Placental pericyte (primary cell): ENCODE results near the gene ADIG. TPM values are rescaled to one million over a fixed set of nuclear protein-coding genes. Genes with fewer than 3 reads are reported as not detected.

Source experiments
- total RNA-seq: library from RNA; depleted of rRNA; stranded (reverse); fragments of >200 nt; gene quantifications from 2 replicates; pipeline ENCODE4 v1.2.3, GENCODE V29; 2012

ADIG gene
- total RNA-seq: not detected in 2 replicates

DNA sequence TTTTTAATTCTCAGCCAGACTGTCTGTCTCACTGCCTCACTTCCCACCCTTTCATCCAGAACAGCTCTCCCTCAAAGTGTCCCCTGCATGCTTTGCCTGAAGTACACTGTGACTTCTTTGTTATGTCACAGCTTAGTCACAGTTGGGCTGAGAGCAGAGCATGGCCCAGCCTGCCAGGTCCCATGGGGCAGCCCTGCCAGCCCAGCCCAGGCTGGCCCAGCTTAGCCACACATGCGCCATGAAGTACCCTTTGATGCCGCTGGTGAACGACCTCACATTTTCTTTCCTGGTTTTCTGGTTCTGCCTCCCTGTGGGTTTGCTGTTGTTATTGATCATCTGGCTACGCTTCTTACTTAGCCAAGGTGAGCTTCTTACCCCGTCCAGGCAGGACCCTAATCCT lies at the start of gene ADIG:
ADIG (plus strand) TSS at position 185 of the 400 bp plus-strand sequence; CDS start at position 239, 54 bp downstream.

GRCh38 chr20:38601216-38602184 lies 20.5 kb downstream of the ADIG start, which contains the start of gene ARHGAP40:
Gene ARHGAP40 (plus strand): TSS chr20:38601809.

Other genes with a start within 250 kb of the ADIG start
- gene LBP, start 234.7 kb upstream of the ADIG start, total RNA-seq: not detected in 2 replicates
- gene SNHG17, start 145.9 kb upstream of the ADIG start, total RNA-seq: 11.2 and 11.5 TPM in 2 replicates
- gene RALGAPB, start 108.4 kb upstream of the ADIG start, total RNA-seq: 40.9 and 49.0 TPM in 2 replicates
- 0.43 TPM in 1 of 2 replicates, not detected in the other for gene ARHGAP40, start 20.6 kb downstream of the ADIG start, total RNA-seq
- gene SLC32A1, start 143.3 kb downstream of the ADIG start, total RNA-seq: not detected in 2 replicates
- gene ACTR5, start 167.3 kb downstream of the ADIG start, total RNA-seq: 5.3 and 7.0 TPM in 2 replicates
- 0.14 TPM in 1 of 2 replicates, not detected in the other for gene PPP1R16B, start 224.5 kb downstream of the ADIG start, total RNA-seq